ENCODE results near the gene PSMB1. TPM values are rescaled to one million over a fixed set of nuclear protein-coding genes. Genes with fewer than 3 reads are reported as not detected.
"Not testable (repeated sequence)": the region's sequence is repeated elsewhere in the genome, so short reads cannot be mapped to it uniquely, and the experiment has no call there.

Gene PSMB1
- total and polyA plus RNA-seq, 2 donors (not counting 3 experiments of a cell fraction or from before 2014, with no cell fraction given), result 198 to 560 TPM

- no peak for FAIRE-seq
- Histone ChIP-seq H3K4me2 (ENCODE audit: insufficient read depth, low read length) (no peak overlapping the region), H3K4me3 (replicated peaks in 1 of 3; ENCODE audit: insufficient read depth in 1 of 3, low read depth in 1 of 3, low read length in 3 of 3) (no peak overlapping the region), H3K27me3 (ENCODE audit: control insufficient read depth in 2 of 2, insufficient read depth in 2 of 2, low read length in 2 of 2) (no peaks in the 10 kb centered on the region), H3K4me1 (ENCODE audit: control insufficient read depth, extremely low read depth, insufficient read depth, low read length) (no peaks in the 10 kb centered on the region), H2AFZ (ENCODE audit: low read depth, low read length) (no peak overlapping the region), H3K9ac (replicated peaks; ENCODE audit: extremely low read depth, insufficient read depth, low read length) (no peak overlapping the region), H4K20me1 (replicated peaks; ENCODE audit: control insufficient read depth, extremely low read depth, insufficient read depth, low read length) (no peaks in the 10 kb centered on the region), H3K36me3 (ENCODE audit: control insufficient read depth in 2 of 2, extremely low read depth in 1 of 2, insufficient read depth in 2 of 2, low read length in 2 of 2) (no peaks in the 10 kb centered on the region), H3K27ac (ENCODE audit: insufficient read depth, low read depth, low read length) (no peak overlapping the region), H3K79me2 (ENCODE audit: control insufficient read depth, insufficient read depth, low read length) (no peaks in the 10 kb centered on the region), H3K9me3 (replicated peaks; ENCODE audit: control insufficient read depth, insufficient read depth, low read length) (no peaks in the 10 kb centered on the region), H3K9me1 (replicated peaks; ENCODE audit: control insufficient read depth, extremely low read depth, insufficient read depth, low read length) (no peaks in the 10 kb centered on the region)
- dilution Hi-C loops (cut with MboI; ENCODE audit: extremely low pct_ligation_motif_present, low sequenced_read_pairs), result no loop called here
- no TSS peak for BruUV-seq (replicated peaks)
- ChIA-PET CTCF (interaction anchor here (1.1 kb wide), 1 partner anchor 678 kb away, joined by 3 read pairs; no protein-coding TSS in a partner anchor), POLR2A (no interaction called here)
- DNase-seq (ENCODE audit: low read depth, low spot score), result no peak
- no peak for TF ChIP-seq POLR2A (IDR thresholded peaks at IDR 0.05; ENCODE audit: low read depth, low read length)
- TF ChIP-seq, protein P1, sequence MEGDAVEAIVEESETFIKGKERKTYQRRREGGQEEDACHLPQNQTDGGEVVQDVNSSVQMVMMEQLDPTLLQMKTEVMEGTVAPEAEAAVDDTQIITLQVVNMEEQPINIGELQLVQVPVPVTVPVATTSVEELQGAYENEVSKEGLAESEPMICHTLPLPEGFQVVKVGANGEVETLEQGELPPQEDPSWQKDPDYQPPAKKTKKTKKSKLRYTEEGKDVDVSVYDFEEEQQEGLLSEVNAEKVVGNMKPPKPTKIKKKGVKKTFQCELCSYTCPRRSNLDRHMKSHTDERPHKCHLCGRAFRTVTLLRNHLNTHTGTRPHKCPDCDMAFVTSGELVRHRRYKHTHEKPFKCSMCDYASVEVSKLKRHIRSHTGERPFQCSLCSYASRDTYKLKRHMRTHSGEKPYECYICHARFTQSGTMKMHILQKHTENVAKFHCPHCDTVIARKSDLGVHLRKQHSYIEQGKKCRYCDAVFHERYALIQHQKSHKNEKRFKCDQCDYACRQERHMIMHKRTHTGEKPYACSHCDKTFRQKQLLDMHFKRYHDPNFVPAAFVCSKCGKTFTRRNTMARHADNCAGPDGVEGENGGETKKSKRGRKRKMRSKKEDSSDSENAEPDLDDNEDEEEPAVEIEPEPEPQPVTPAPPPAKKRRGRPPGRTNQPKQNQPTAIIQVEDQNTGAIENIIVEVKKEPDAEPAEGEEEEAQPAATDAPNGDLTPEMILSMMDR (IDR thresholded peaks at IDR 0.05; ENCODE audit: extremely low read depth in 1 of 2, insufficient read depth in 1 of 2, low read depth in 1 of 2, low read length in 2 of 2), result no peak
- no peak for TF ChIP-seq FOS (IDR thresholded peaks at IDR 0.05; ENCODE audit: borderline replicate concordance, insufficient read depth, low read length)
- TF ChIP-seq MYC (IDR thresholded peaks at IDR 0.05; ENCODE audit: low read depth, low read length), result no peak
- TF ChIP-seq, protein P2, sequence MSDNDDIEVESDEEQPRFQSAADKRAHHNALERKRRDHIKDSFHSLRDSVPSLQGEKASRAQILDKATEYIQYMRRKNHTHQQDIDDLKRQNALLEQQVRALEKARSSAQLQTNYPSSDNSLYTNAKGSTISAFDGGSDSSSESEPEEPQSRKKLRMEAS (IDR thresholded peaks at IDR 0.05; ENCODE audit: insufficient read depth, insufficient read length), result no peak
- TF ChIP-seq JUN (IDR thresholded peaks at IDR 0.05; ENCODE audit: borderline replicate concordance, insufficient read depth, insufficient read length, low read depth), result no peak
- intact Hi-C loops (cut with micrococcal nuclease), result loop anchor here (10.0 kb wide), 1 partner anchor 355 kb away; no protein-coding TSS in a partner anchor
These were observed 43.4 kb downstream of the PSMB1 start for GRCh38 chr6:170509723-170510018.

GRCh38 chr6:170508892-170509722, 44.0 kb downstream of the PSMB1 start:
- H3K9me3 ChIP-seq (replicated peaks; ENCODE audit: control insufficient read depth, insufficient read depth, low read length); POLR2A ChIA-PET; FAIRE-seq; H3K9ac ChIP-seq (replicated peaks; ENCODE audit: extremely low read depth, insufficient read depth, low read length); dilution Hi-C loops (cut with MboI; ENCODE audit: extremely low pct_ligation_motif_present, low sequenced_read_pairs); H3K9me1 ChIP-seq (replicated peaks; ENCODE audit: control insufficient read depth, extremely low read depth, insufficient read depth, low read length); H3K79me2 ChIP-seq (ENCODE audit: control insufficient read depth, insufficient read depth, low read length); BruUV-seq (replicated peaks); H3K36me3 ChIP-seq (ENCODE audit: control insufficient read depth in 2 of 2, extremely low read depth in 1 of 2, insufficient read depth in 2 of 2, low read length in 2 of 2); H3K4me3 ChIP-seq (replicated peaks in 1 of 3; ENCODE audit: insufficient read depth in 1 of 3, low read depth in 1 of 3, low read length in 3 of 3); intact Hi-C loops (cut with micrococcal nuclease); H2AFZ ChIP-seq (ENCODE audit: low read depth, low read length); H4K20me1 ChIP-seq (replicated peaks; ENCODE audit: control insufficient read depth, extremely low read depth, insufficient read depth, low read length); H3K4me2 ChIP-seq (ENCODE audit: insufficient read depth, low read length); H3K27me3 ChIP-seq (ENCODE audit: control insufficient read depth in 2 of 2, insufficient read depth in 2 of 2, low read length in 2 of 2); H3K4me1 ChIP-seq (ENCODE audit: control insufficient read depth, extremely low read depth, insufficient read depth, low read length); DNase-seq (ENCODE audit: low read depth, low spot score); H3K27ac ChIP-seq (ENCODE audit: insufficient read depth, low read depth, low read length): not testable (repeated sequence)
- CTCF ChIA-PET, result interaction anchor here (1.1 kb wide), 1 partner anchor 677 kb away, joined by 3 read pairs; no protein-coding TSS in a partner anchor

DNA sequence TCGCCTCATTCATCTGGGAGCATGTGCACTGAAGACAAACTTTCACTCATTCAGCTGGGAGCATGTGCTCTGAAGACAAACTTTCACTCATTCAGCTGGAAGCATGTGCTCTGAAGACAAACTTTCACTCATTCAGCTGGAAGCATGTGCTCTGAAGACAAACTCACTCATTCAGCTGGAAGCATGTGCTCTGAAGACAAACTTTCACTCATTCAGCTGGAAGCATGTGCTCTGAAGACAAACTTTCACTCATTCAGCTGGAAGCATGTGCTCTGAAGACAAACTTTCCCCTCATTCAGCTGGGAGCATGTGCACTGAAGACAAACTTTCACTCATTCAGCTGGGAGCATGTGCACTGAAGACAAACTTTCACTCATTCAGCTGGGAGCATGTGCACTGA, 44.8 kb downstream of the PSMB1 start:
- H3K4me2 ChIP-seq (ENCODE audit: insufficient read depth, low read length); H4K20me1 ChIP-seq (replicated peaks; ENCODE audit: control insufficient read depth, extremely low read depth, insufficient read depth, low read length); H3K9me1 ChIP-seq (replicated peaks; ENCODE audit: control insufficient read depth, extremely low read depth, insufficient read depth, low read length); dilution Hi-C loops (cut with MboI; ENCODE audit: extremely low pct_ligation_motif_present, low sequenced_read_pairs); H3K27ac ChIP-seq (ENCODE audit: insufficient read depth, low read depth, low read length); H3K27me3 ChIP-seq (ENCODE audit: control insufficient read depth in 2 of 2, insufficient read depth in 2 of 2, low read length in 2 of 2); H2AFZ ChIP-seq (ENCODE audit: low read depth, low read length); H3K4me1 ChIP-seq (ENCODE audit: control insufficient read depth, extremely low read depth, insufficient read depth, low read length); H3K79me2 ChIP-seq (ENCODE audit: control insufficient read depth, insufficient read depth, low read length); H3K4me3 ChIP-seq (replicated peaks in 1 of 3; ENCODE audit: insufficient read depth in 1 of 3, low read depth in 1 of 3, low read length in 3 of 3); H3K36me3 ChIP-seq (ENCODE audit: control insufficient read depth in 2 of 2, extremely low read depth in 1 of 2, insufficient read depth in 2 of 2, low read length in 2 of 2); DNase-seq (ENCODE audit: low read depth, low spot score); BruUV-seq (replicated peaks); FAIRE-seq; intact Hi-C loops (cut with micrococcal nuclease); H3K9me3 ChIP-seq (replicated peaks; ENCODE audit: control insufficient read depth, insufficient read depth, low read length); POLR2A ChIA-PET; H3K9ac ChIP-seq (replicated peaks; ENCODE audit: extremely low read depth, insufficient read depth, low read length): not testable (repeated sequence)
- CTCF ChIA-PET, result interaction anchor here (2.1 kb wide), 1 partner anchor 9 kb away, joined by 11 read pairs; no protein-coding TSS in a partner anchor
